Peyer's patch (tissue), 4 donors: ENCODE measurements around the gene RNPEP. TPM values are rescaled to one million over a fixed set of nuclear protein-coding genes. Genes with fewer than 3 reads are reported as not detected.

Experiments used
- DNase-seq, 3 donors: peaks; one replicate each; pipeline ENCODE4 v3.0.0-alpha.2; 2017 to 2019
- H3K27ac ChIP-seq, 4 donors: fragments of 200-600 bp; sonication (generic); one replicate each; pipeline ENCODE4 v1.5.1; 2016 to 2019
- H3K27me3 ChIP-seq, 2 donors: fragments of 200-600 bp; sonication (generic); one replicate each; pipeline ENCODE4 v1.5.1; 2019
- H3K36me3 ChIP-seq, 3 donors: fragments of 200-600 bp; sonication (generic); one replicate each; pipeline ENCODE4 v1.5.1; 2016 to 2019
- H3K4me1 ChIP-seq, 4 donors: fragments of 200-600 bp; sonication (generic); one replicate each; pipeline ENCODE4 v1.5.1; 2016 to 2019
- H3K4me3 ChIP-seq, 4 donors: fragments of 200-600 bp; sonication (generic); 1 replicate in 3 of 4; 2 replicates in 1 of 4; pipeline ENCODE4 v1.5.1; 2016 to 2019; ENCODE audit warnings: mild to moderate bottlenecking in 1 of 4
- H3K9me3 ChIP-seq, 4 donors: fragments of 200-600 bp; sonication (generic); one replicate each; pipeline ENCODE4 v1.5.1; 2016 to 2019; ENCODE audit warnings: mild to moderate bottlenecking in 1 of 4
- CTCF ChIP-seq, 6 experiments: fragments of 450-650 bp in 4 of 6; fragments of 200-600 bp in 2 of 6; sonication (generic) in 1 of 6; IDR thresholded peaks; one replicate each; pipeline ENCODE4 v1.5.1; 2017 to 2019; ENCODE audit warnings: antibody characterized with exemption in 6 of 6, mild to moderate bottlenecking in 3 of 6, moderate library complexity in 1 of 6
- POLR2A ChIP-seq, 2 donors: fragments of 450-650 bp; IDR thresholded peaks; one replicate each; pipeline ENCODE4 v1.5.1; 2017; ENCODE audit warnings: antibody characterized with exemption in 2 of 2, mild to moderate bottlenecking in 2 of 2, moderate library complexity in 2 of 2
- total RNA-seq, 4 donors: library from RNA; depleted of rRNA; stranded (reverse); fragments of >200 nt; gene quantifications; one replicate each; pipeline ENCODE4 v1.1.0, GENCODE V29; 2016

The RNPEP gene
- total RNA-seq, 4 donors from 2014 or later = 165 to 257 (median 204) TPM

- DNase-seq = peak in 2 of 3 donors; percentile 52 to 63
- Histone ChIP-seq H3K36me3 (peaks cover 0 to 43% (median 0%) of the 10 kb centered on the region in 3 donors), H3K9me3 (no peaks in the 10 kb centered on the region), H3K4me1 (peaks cover 0 to 5% (median 0%) of the 10 kb centered on the region in 4 donors), H3K4me3 (peak overlapping the region in 3 of 4 donors; percentile 42 to 77 (median 67)), H3K27ac (peak overlapping the region in 3 of 4 donors; percentile 80 to 99 (median 96)), H3K27me3 (no peaks in the 10 kb centered on the region)
- TF ChIP-seq CTCF (IDR thresholded peaks at IDR 0.05) (peak in 2 of 6 experiments; percentile 6 to 17), POLR2A (IDR thresholded peaks at IDR 0.05) (no peak)
Observed at GRCh38 chr1:202012544-202013478, 30.4 kb downstream of the RNPEP start.

GRCh38 chr1:202013603-202014002, 31.2 kb downstream of the RNPEP start:
- Histone ChIP-seq H3K36me3 (peaks cover 0 to 43% (median 0%) of the 10 kb centered on the region in 3 donors), H3K4me3 (peak overlapping the region in 3 of 4 donors; percentile 42 to 77 (median 67)), H3K27ac (peak overlapping the region in 3 of 4 donors; percentile 80 to 99 (median 96)), H3K4me1 (peaks cover 0 to 5% (median 0%) of the 10 kb centered on the region in 4 donors), H3K9me3 (no peaks in the 10 kb centered on the region), H3K27me3 (no peaks in the 10 kb centered on the region)
- DNase-seq = peak in 2 of 3 donors; percentile 50 to 66
- TF ChIP-seq CTCF (IDR thresholded peaks at IDR 0.05) (no peak), POLR2A (IDR thresholded peaks at IDR 0.05) (no peak)

GRCh38 chr1:202014060-202014459, 31.6 kb downstream of the RNPEP start:
- TF ChIP-seq CTCF (IDR thresholded peaks at IDR 0.05) (no peak), POLR2A (IDR thresholded peaks at IDR 0.05) (no peak)
- H3K27ac ChIP-seq = peak overlapping the region in 3 of 4 donors; percentile 80 to 99 (median 96)
- no peaks in the 10 kb centered on the region for H3K27me3 ChIP-seq
- peak overlapping the region in 3 of 4 donors; percentile 42 to 77 (median 67) for H3K4me3 ChIP-seq
- H3K36me3 ChIP-seq = peaks cover 0 to 43% (median 0%) of the 10 kb centered on the region in 3 donors
- DNase-seq = no peak
- H3K9me3 ChIP-seq = no peaks in the 10 kb centered on the region
- peaks cover 0 to 5% (median 0%) of the 10 kb centered on the region in 4 donors for H3K4me1 ChIP-seq

GRCh38 chr1:202014915-202015661, 32.6 kb downstream of the RNPEP start:
- peak overlapping the region in 3 of 4 donors; percentile 42 to 77 (median 67) for H3K4me3 ChIP-seq
- no peaks in the 10 kb centered on the region for H3K9me3 ChIP-seq
- peak overlapping the region in 3 of 4 donors; percentile 80 to 99 (median 96) for H3K27ac ChIP-seq
- peaks cover 0 to 43% (median 0%) of the 10 kb centered on the region in 3 donors for H3K36me3 ChIP-seq
- no peaks in the 10 kb centered on the region for H3K27me3 ChIP-seq
- peaks cover 0 to 4% (median 0%) of the 10 kb centered on the region in 4 donors for H3K4me1 ChIP-seq
- TF ChIP-seq CTCF (IDR thresholded peaks at IDR 0.05) (no peak), POLR2A (IDR thresholded peaks at IDR 0.05) (peak; percentile 8 to 20)
- DNase-seq = peak in 1 of 3 donors; percentile 65

GRCh38 chr1:202015662-202015937, 33.2 kb downstream of the RNPEP start:
- peak overlapping the region in 3 of 4 donors; percentile 42 to 77 (median 67) for H3K4me3 ChIP-seq
- DNase-seq = no peak

More at GRCh38 chr1:202015662-202015937, 33.2 kb downstream of the RNPEP start:
- H3K36me3 ChIP-seq = peaks cover 0 to 43% (median 0%) of the 10 kb centered on the region in 3 donors
- no peaks in the 10 kb centered on the region for H3K9me3 ChIP-seq
- H3K27me3 ChIP-seq = no peaks in the 10 kb centered on the region
- TF ChIP-seq POLR2A (IDR thresholded peaks at IDR 0.05) (peak in 1 of 2 donors; percentile 2), CTCF (IDR thresholded peaks at IDR 0.05) (no peak)
- peak overlapping the region in 3 of 4 donors; percentile 80 to 99 (median 96) for H3K27ac ChIP-seq
- peaks cover 0 to 4% (median 0%) of the 10 kb centered on the region in 4 donors for H3K4me1 ChIP-seq
